ENCODE results near the gene TJP1.

TJP1 gene

GRCh38 chr15:29651476-29652233 lies 170.6 kb downstream of the TJP1 start:
- DNase-seq, result no peak
